ENCODE results near the gene TANK. TPM values are rescaled to one million over a fixed set of nuclear protein-coding genes. Genes with fewer than 3 reads are reported as not detected.

The TANK gene, protein sequence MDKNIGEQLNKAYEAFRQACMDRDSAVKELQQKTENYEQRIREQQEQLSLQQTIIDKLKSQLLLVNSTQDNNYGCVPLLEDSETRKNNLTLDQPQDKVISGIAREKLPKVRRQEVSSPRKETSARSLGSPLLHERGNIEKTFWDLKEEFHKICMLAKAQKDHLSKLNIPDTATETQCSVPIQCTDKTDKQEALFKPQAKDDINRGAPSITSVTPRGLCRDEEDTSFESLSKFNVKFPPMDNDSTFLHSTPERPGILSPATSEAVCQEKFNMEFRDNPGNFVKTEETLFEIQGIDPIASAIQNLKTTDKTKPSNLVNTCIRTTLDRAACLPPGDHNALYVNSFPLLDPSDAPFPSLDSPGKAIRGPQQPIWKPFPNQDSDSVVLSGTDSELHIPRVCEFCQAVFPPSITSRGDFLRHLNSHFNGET
- total RNA-seq (2014; rRNA removed; shearing (Covaris generic); ENCODE audit: low replicate concordance): 46.8 and 55.1 TPM in 2 replicates

DNA sequence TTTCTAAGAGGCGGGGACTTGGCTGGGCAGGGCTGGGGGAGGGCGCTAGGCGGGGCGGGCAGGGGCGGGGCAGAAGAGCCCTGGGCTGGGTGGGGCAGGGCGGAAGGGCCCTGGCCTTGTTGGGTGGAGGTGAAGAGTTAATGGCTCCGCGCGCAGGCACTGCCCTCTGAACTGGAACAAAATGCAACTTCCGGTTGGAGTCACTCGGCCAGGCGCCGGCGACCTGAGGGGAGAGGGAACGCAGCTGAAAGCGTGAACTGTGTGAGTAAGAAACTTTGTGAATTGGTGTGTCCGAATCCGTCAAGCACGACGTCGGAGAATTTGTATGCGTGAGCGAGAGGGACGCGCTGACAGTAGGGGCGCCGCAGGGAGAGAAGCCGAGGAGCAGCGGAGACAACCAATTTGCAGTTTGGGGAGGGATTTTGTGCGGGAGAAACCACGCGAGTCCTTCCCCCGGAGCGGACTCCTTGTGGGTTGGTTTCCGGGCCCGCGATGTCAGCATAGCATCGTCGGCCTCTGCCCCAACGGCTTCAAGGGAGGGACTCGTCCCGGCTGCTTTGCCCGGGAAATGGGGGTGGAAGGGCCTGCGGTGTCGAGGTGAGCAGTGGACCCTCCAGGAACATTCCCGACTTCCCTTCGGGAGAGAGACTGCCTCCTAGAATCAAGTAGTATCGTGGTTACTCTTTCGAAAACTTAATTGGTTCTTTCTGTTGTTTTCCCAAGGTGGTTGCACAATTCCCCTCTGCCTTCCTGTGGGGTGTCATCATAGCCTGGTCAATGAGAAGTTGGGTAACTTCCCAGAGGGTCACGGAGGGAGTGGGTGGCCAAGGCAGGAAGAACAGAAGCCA, at the start of gene TANK:
Gene TANK (plus strand): TSS at position 203 of the 848 bp plus-strand sequence. CDS start 19,235 bp downstream, outside the sequence.
- in situ Hi-C loops (cut with HindIII; ENCODE audit: low pct_unique_long_range_greater_than_20kb, low sequenced_read_pairs): no loop called here
- peak; percentile 89 for DNase-seq (ENCODE audit: low read depth)

- in situ Hi-C loops (cut with HindIII; ENCODE audit: low pct_unique_long_range_greater_than_20kb, low sequenced_read_pairs): no loop called here
- DNase-seq (ENCODE audit: low read depth): no peak
Measured at GRCh38 chr2:161111531-161111930, 48.7 kb upstream of the TANK start.

GRCh38 chr2:161112908-161113307, 47.3 kb upstream of the TANK start:
- in situ Hi-C loops (cut with HindIII; ENCODE audit: low pct_unique_long_range_greater_than_20kb, low sequenced_read_pairs): no loop called here
- no peak for DNase-seq (ENCODE audit: low read depth)

DNA sequence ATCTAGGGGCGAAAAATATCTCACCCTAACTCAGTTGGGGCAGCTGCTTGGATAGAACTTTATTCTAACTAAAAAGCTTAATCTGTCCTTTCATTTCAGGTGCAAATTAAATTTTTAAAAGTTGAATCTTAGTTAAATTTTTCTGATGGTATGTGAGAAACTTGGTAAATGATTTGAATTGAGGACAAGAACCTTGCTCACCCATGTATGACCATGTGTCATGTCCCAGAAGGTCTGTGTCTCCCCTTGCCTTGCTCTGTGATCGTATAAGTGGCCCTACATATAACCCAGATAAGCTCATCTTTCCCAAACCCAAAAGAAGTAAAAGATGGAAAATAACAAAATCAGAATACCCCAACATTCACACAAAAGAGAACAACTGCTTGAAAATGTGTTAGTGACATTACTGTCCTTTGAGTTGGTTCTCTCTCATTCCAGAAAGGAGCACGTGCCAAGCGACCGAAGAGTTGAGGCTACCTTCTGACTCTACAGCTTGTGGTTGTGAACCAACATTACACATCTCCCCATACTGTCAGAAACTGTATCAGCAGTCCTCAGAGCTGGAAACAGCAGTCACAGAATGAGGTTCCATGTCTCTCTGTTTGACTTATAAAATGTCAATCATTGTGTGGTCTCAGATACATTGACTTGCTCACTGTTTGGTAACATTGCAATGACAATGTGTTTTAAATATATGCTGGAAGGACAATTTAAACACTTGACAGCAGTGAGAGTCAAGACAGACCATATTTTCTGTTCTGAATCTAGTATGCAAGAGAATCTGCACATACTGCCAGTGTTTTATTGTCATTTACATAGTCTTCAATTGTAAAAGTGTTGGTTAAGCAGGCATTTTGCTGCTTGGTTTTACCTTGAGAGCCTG, 46.3 kb upstream of the TANK start:
- DNase-seq (ENCODE audit: low read depth): no peak
- in situ Hi-C loops (cut with HindIII; ENCODE audit: low pct_unique_long_range_greater_than_20kb, low sequenced_read_pairs): no loop called here

DNA sequence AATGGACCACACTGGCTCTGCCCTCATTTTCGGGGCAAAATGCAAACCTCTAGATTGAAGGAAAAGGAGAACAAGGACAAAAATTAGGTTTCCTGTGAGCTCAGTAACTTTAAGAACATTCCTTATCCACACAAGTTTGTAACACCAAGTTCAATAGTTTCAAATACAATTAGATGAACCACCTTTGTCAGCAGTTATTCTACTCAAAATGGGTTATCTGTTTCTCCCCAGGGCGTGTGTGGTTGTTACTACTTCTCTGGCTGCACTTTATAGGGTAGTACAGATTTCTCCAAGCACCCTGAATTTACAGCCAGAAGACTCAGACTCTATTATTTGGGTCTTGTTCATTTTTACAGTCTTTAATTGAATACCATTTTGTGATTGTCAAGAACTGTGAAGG, 45.0 kb upstream of the TANK start:
- DNase-seq (ENCODE audit: low read depth): no peak

DNA sequence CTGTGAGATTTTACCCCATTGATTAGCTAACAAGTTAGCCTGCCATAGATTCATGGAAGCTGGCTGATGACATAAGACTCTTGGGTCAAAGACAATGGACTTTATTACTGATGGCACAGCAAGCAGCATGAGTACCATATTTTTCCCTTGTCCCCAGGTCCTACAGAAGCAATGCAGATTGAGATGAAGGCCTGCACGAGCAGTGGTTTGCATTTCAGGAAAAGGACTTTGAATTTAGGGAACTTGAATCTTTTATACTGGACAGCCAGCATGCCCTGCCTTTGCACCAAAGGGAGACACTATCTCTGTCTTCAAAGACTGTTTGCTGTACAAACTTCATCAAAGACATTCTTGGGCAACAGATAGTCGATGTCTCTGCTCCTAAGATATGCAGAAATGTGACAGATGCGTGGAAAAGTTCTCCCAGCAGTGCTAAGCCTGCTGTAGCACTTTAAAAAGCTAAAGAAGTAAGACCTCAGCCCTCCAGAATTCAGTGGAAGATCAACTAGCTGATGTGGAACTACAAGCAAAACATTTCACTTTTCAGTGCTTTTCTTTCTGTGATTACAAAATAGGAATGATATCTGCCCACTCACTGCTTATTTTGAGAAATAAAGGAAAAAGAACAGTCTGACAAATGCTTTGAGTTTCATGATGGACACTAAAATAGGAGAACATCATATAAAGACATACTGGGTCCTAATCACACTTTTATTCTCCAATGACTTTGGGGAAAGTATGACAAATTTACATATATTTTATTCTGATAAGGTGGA, 44.4 kb upstream of the TANK start:
- in situ Hi-C loops (cut with HindIII; ENCODE audit: low pct_unique_long_range_greater_than_20kb, low sequenced_read_pairs): no loop called here
- DNase-seq (ENCODE audit: low read depth): no peak

More for the DNA sequence above, 45.0 kb upstream of the TANK start:
- in situ Hi-C loops (cut with HindIII; ENCODE audit: low pct_unique_long_range_greater_than_20kb, low sequenced_read_pairs): no loop called here

GRCh38 chr2:161116509-161116908, 43.7 kb upstream of the TANK start:
- in situ Hi-C loops (cut with HindIII; ENCODE audit: low pct_unique_long_range_greater_than_20kb, low sequenced_read_pairs): no loop called here
- no peak for DNase-seq (ENCODE audit: low read depth)

- in situ Hi-C loops (cut with HindIII; ENCODE audit: low pct_unique_long_range_greater_than_20kb, low sequenced_read_pairs): no loop called here
- no peak for DNase-seq (ENCODE audit: low read depth)
Measured at GRCh38 chr2:161117506-161117905, 42.7 kb upstream of the TANK start.

- in situ Hi-C loops (cut with HindIII; ENCODE audit: low pct_unique_long_range_greater_than_20kb, low sequenced_read_pairs): no loop called here
- DNase-seq (ENCODE audit: low read depth): no peak
Measured at GRCh38 chr2:161118722-161119121, 41.5 kb upstream of the TANK start.

DNA sequence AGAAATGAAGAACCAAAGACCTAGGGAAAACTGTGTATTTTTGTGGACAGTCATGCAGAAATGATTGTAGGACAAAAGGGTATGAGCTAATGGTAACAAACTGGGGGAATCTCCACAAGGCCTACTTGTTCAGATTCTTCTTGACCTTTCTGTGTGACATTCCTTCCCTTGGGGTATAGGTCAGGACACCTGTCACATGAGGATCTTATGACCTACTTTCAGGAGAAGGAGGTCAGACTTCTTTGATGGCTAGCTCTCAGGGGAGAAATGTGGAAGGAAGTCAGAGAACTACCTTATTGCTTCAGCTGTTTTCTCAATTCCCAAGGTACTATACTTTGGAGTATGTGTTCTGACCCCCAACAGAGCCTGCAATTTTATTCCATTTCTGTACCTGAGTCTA, 40.7 kb upstream of the TANK start:
- no peak for DNase-seq (ENCODE audit: low read depth)
- in situ Hi-C loops (cut with HindIII; ENCODE audit: low pct_unique_long_range_greater_than_20kb, low sequenced_read_pairs): no loop called here

DNA sequence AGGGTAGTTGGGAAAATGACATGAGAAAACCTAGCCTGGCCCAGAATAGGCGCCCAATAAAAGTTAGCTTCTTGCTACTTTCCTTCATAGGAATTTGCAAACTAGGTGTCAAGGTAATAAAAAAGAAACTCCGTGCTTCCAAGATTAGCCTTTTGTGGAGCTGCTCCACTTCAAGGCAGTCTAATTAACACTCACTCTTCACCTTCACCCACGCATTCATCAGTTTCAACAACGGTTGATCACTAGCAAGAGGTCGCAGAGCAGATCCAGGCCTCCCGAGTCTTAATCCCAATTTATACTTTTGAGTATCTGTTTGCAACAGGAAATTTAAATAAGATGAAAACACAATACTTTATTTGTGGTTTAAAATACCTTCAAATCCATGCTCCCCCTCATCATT, 39.5 kb upstream of the TANK start:
- in situ Hi-C loops (cut with HindIII; ENCODE audit: low pct_unique_long_range_greater_than_20kb, low sequenced_read_pairs): no loop called here
- no peak for DNase-seq (ENCODE audit: low read depth)

- DNase-seq (ENCODE audit: low read depth): no peak
- in situ Hi-C loops (cut with HindIII; ENCODE audit: low pct_unique_long_range_greater_than_20kb, low sequenced_read_pairs): no loop called here
Measured at GRCh38 chr2:161121622-161122021, 38.6 kb upstream of the TANK start.

- peak; percentile 71 for DNase-seq (ENCODE audit: low read depth)
- in situ Hi-C loops (cut with HindIII; ENCODE audit: low pct_unique_long_range_greater_than_20kb, low sequenced_read_pairs): no loop called here
Measured at GRCh38 chr2:161122772-161123530, 37.3 kb upstream of the TANK start.

DNA sequence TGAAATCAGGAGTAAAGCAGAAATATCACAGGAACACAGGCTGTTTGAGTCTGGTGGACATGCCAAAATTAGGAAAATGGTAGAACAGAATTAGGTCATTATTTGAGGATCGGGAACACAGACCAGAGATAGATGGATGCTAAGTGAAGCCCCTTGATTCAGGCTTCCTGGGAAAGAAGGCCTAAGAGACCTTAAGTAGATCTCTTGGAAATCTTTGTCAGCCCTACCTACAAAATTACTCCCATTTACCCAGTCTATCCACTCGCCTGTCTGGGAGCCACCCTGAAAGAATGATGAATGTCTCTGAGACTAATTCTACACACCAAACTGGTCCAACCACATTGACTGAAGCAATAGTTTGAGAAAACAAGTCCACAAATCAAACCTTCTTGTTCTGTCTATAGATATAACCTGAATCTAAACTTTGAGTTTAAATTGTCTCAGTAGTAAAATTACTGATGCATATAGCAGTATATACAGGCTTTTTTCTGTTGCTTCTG, 36.6 kb upstream of the TANK start:
- in situ Hi-C loops (cut with HindIII; ENCODE audit: low pct_unique_long_range_greater_than_20kb, low sequenced_read_pairs): no loop called here
- no peak for DNase-seq (ENCODE audit: low read depth)

GRCh38 chr2:161124201-161124600, 36.0 kb upstream of the TANK start:
- in situ Hi-C loops (cut with HindIII; ENCODE audit: low pct_unique_long_range_greater_than_20kb, low sequenced_read_pairs): no loop called here
- no peak for DNase-seq (ENCODE audit: low read depth)

GRCh38 chr2:161128885-161129284, 31.3 kb upstream of the TANK start:
- DNase-seq (ENCODE audit: low read depth): no peak
- in situ Hi-C loops (cut with HindIII; ENCODE audit: low pct_unique_long_range_greater_than_20kb, low sequenced_read_pairs): no loop called here

- in situ Hi-C loops (cut with HindIII; ENCODE audit: low pct_unique_long_range_greater_than_20kb, low sequenced_read_pairs): no loop called here
- no peak for DNase-seq (ENCODE audit: low read depth)
Measured at GRCh38 chr2:161130354-161130753, 29.9 kb upstream of the TANK start.

All from Caki2 (cell line).